ENCODE results near the gene MPDZ.

- no peak for TF ChIP-seq CTCF (IDR thresholded peaks at IDR 0.05; ENCODE audit: insufficient read depth, low read length, poor library complexity, severe bottlenecking)
- no peak for TF ChIP-seq EZH2phosphoT487 (conservative IDR thresholded peaks at IDR 0.05; ENCODE audit: low read length)
Measured at GRCh38 chr9:13128266-13128860, 151.1 kb downstream of the MPDZ start.

All from SU-DHL-6 (cell line).